HG02642 (cell line): ENCODE results near the gene PLLP.
A peak's percentile ranks its signal among the peaks of the same experiment; 100 is the strongest.

Source experiments
- ATAC-seq: cut with Tn5 transposase; IDR thresholded peaks from one replicate; pipeline ENCODE4 v1.9.1; 2021; ENCODE audit warnings: mild to moderate bottlenecking; ENCODE audit not compliant: unreplicated experiment, poor library complexity

PLLP gene

DNA sequence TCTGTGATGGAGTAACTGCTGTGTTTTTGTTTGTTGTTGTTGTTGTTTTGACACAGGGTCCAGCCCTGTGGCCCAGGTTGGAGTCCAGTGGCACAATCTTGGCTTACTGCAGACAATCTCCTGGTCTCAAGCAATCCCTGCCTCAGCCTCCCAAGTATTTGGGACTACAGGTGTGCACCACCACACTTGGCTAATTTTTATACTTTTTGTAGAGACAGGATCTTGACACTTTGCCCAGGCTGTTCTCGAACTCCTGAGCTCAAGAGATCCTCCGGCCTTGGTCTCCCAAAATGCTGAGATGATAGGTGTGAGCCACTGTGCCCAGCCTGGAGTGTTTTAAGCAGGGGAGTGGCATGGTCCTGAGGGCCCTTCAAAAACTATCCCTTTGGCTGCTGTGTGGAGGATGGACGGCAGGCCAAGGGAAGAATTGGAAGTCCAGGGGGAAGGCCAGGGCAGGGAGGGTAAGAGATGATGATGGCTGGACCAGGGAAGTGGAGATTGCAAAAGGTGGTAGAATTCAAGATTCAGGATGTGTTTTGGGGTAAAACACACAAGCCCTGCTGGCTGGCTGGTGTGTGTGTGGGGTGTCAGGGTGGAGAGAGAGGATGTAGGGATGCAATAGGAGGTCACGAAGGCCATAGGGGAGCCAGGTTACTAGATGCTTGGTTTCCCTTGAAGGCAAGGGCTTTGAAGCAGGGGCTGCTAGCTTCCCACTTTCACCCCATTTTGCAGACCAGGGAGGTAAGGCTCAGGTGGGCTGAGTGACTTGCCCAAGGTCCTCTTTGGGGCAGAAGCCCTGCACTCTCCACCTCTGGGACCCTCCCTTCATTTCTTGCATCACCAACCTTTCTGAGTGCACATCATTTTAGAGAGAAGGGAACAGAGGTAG lies 18.8 kb upstream of the PLLP start:
- no peak for ATAC-seq

DNA sequence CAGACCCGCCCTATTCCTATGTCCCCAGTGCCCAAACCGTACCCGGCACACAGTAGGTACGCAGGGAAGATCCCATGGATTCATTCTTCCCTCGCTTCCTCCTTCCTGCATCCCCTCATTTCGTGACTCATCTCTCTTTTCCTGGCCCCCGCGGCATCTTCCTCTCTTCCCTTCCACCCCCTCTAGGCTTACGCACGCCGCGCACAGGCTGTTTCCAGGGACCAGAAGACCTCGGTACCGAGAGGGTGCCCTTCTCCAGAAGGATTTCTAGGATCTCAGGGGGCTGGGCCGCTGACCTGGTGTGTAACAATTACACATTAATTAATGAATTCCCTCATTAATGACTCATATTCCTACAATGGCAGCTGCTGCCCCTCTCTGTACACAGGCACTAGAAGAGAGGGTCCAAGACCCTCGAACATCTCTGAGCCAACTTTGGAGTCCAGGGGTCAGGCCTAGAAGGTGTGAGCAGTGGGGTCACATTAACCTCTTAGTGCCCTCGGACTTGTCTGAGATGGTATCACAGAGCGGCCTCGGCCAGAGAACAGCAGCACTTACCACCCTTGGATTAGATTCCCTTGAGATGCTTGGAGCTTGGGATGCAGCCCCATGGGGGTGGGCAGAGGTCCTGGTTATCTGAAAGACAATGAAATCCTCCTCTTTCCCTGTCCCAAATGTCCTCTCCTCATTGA lies 16.8 kb upstream of the PLLP start:
- no peak for ATAC-seq

DNA sequence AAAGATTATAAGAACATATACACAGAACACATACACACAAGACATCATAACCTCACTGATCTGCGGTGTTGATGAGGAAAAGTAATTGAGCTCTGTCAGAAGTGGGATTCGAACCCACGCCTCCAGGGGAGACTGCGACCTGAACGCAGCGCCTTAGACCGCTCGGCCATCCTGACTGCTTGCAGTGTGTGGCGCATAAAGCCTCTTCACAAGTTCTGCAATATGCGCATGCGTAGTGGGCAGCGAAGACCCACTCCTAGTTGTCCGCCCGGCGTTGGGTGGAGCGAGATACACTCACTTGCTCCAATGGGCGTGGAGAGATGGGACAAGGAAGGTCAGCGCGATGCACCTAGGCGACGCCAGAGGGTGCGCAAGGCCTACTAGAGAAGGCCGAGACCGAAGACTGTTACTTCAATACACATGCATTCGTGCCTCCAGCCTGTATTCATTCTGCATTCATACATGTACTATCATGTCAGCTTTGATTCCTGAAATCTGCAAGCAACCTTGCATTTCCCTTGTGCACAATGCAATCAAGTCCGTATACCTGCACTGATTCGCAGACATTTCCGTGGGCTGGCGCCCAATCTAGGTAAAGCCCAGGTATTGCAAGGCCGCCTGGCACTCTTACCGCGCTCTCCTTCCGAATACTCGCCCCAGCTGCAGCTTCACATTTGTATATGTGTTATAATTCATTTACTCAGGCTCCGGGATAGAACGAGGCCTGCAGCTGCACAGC lies 16.1 kb upstream of the PLLP start:
- peak; percentile 87 for ATAC-seq

- peak; percentile 60 for ATAC-seq
Observed at GRCh38 chr16:57299719-57300386, 15.4 kb upstream of the PLLP start.

DNA sequence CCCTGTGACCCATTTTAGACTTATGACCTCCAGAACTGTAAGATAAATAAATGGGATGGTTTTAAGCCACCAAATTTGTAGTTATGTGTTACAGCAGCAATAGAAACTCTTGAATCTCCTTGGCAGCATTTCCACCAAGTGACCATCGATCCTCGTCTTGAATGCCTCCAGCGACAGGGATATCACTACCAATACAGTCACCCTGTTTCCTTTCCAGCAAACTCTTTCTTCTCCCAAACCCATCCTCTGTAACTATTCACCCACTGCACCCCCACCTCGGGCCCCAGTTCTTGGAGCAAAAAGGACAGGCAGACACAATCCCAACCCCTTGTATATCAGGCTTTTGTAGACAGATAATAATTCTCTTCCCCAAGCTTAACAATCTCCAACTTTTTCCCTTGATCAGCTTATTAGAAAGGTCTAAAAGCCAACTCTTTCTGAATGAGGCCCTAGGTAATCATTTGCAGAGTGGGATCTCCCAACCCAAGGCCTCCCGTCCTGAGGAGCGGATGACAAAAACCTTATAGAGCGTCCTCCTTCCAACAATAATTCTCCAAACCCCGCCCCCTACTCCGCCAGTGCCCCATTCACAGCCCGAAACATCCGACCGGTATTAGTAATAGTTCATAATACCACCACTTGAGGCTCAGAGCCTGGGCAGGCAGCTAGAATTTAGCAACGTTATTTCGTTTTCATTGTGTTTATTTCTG lies 14.7 kb upstream of the PLLP start:
- ATAC-seq = peak; percentile 20

DNA sequence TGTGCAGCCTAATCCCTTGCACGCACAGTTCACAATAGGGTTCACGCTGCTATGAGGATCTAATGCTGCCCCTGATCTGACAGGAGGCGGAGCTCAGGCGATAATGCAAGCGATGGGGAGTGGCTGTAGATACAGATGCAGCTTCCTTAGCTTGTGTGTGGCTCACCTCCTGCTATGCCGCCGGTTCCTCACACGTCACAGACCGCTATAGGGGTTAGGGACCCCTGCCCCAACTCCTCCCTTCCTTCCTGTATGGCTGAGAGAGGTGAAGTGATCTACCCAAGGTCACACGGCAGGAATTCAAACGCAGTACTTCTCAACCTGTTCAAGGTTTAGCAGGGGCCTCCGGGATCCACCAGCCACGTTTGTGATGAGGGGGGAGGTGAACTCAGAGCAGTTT lies 13.4 kb upstream of the PLLP start:
- ATAC-seq = no peak

DNA sequence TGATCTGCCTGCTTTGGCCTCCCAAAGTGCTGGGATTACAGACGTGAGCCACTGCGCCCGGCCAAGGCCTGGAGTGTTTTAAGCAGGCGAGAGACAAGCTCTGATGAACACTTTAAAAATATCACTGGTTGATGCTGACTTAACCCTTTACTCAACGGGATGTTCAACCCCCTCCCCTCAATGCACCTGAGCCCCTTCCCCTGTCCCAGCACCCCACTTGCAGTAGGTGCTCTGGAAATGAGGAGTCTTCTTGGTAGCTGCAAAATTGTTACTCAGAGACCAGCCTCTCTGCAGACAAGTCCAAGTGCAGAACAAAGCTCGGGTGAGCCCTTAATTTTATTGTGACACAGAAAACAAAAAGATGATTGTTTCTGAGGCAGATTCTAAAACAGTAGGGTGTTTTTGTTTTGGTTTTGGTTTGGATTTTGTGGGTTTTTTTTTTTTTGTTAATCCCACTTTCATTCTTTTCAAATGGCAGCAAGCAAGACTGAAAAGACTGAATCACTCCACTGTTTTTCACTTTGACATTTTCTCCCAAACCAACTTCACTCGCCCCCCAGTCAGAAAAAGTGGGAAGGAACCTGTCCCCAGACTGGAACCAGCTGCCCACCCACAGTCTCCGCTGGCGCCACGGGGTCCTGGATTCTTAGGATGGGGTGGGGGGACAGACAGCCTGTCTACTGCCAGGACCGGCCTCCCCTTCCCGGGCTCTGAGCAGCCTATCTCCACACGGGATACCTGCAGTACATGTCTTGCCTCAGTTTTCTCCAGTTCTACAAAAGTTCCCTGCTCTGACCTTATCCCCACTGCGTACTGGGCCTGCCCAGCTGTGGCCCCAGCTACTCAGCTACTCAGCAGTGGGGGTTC lies 5.2 kb upstream of the PLLP start:
- no peak for ATAC-seq

GRCh38 chr16:57285379-57285778 lies 907 bp upstream of the PLLP start:
- ATAC-seq = no peak

- no peak for ATAC-seq
Observed at GRCh38 chr16:57284952-57285363, 486 bp upstream of the PLLP start.

GRCh38 chr16:57283959-57284208 lies 588 bp downstream of the PLLP start:
- no peak for ATAC-seq

DNA sequence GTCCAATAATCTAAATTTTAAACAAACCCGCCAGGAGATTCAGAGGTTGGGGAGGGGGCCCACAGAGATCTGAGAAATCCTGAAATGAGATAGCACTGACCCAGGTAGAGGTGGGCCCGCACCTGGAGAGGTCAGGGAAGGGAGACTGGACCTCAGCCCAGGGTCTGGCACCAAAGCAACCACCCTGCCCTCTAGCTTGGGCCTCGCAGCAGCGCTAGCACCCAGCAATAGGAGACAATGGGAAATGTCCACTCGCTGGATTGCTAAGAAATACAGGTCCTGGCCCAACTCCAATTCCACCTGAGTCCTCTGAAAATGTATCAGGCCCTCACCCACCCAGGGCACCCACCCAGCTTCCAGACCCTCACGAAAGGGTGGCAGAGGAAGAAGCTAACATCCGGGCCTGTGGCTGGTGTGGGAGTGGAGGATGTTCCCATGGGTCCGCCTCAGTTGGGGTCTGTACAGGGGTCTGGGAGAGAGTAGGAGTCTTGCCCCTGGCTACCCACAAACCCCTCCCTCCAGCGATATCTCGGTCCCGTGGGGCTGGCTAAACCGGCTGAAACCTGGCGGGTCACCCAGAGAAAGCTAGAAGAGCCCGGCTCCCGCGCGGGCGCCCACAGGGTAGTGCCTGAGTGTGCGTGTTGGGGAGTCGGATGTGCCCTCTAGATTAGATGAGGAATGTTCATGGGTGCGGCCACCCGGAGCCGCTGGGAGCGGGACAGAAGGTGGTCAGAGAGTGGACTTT lies 1.1 kb downstream of the PLLP start:
- ATAC-seq = no peak

DNA sequence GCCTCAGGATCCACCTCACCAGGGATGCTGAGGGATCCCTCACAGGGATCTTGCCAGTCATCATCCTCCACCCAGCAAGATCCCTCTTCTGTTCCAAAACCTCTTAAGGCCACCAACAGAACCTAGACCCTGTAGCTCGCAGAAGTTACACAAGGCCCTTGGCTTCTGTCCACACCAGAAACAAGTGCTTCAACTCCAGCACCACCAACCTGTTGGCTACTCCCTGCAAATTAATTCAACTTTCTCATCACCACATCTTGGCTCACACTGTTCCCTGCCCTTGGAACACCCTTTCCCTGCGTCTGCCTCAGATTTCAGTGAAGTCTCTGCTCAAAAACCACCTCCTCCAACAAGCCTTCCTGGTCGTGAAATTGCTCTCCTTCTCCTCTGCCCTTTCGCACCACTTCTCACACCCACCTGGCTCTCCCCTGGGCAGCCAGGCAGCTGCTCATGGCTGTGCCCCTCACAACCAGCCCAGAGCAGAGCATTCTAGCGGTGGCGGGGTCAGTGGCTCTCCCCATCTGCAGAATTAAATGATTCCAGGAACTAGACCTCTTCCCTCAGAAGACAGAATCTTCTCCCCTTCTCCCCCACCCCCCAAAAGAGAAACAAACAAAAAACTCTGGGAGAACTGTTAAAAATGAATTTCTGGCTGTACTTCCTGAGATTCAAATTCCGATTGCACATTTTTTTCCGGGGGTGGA lies 1.8 kb downstream of the PLLP start:
- no peak for ATAC-seq

GRCh38 chr16:57281791-57282190 lies 2.7 kb downstream of the PLLP start:
- no peak for ATAC-seq

GRCh38 chr16:57279780-57280638 lies 4.5 kb downstream of the PLLP start:
- ATAC-seq = no peak

DNA sequence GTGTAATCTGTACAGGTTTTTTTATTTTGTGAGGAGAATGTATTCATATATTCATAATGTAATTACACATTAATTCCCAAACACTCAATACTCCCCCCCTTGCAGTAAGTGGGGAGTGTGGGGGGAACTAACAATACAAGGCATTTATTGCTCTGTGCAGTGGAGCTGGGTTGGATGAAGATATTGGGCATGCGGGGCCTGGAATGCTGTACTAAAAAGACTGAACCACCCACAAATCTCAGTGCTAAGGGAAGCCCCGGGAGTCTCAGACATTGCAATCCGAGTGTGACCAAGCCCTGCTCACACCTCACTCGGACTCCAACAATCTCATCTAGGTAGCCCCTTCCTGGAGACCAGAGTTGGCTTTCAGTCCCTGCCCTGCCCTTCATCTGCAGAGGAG lies 6.0 kb downstream of the PLLP start:
- ATAC-seq = no peak

GRCh38 chr16:57277586-57277985 lies 6.9 kb downstream of the PLLP start:
- no peak for ATAC-seq

DNA sequence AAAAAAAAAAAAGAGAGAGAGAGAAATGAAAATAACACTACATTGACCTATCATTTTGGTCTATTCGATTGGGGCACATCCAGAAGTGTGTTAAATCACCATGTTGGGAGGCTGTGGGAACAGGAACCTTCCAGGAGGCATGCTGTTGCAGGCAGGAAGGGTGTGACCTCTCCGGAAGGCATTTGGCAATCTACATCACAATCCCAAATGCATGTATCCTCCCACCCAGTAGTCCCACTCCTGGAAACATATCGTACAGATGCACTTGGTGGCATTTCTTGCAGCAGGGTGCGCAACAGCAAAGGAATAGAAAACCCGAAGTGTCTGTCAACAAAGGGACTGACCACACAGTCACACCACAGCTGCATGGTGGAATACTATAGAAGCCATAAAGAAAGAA lies 7.9 kb downstream of the PLLP start:
- no peak for ATAC-seq
